ENCODE results near the gene ALG13.

DNA sequence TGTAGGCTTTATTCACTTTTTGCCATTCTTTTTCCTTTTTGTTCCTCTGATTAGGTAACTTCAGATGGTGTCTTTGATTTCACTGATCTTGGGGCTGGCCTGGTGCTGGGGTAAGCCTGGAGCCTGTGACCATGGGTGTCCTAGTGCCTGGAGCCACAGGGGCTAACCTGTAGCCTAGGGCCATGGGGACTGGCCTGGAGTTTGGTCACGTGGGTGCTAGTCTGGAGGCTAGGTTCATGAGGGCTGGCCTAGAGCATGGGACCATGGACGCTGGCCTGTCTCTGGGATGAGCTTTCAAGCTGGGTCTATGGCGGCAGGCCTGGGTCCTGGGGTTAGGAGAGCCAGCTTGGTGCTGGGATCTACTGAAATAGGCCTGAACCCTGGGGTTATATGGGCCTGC is 32.2 kb upstream of the ALG13 start:
- TF ChIP-seq POLR2AphosphoS5 (IDR thresholded peaks at IDR 0.05; ENCODE audit: low read depth, low read length): no peak
- TF ChIP-seq, protein P1, sequence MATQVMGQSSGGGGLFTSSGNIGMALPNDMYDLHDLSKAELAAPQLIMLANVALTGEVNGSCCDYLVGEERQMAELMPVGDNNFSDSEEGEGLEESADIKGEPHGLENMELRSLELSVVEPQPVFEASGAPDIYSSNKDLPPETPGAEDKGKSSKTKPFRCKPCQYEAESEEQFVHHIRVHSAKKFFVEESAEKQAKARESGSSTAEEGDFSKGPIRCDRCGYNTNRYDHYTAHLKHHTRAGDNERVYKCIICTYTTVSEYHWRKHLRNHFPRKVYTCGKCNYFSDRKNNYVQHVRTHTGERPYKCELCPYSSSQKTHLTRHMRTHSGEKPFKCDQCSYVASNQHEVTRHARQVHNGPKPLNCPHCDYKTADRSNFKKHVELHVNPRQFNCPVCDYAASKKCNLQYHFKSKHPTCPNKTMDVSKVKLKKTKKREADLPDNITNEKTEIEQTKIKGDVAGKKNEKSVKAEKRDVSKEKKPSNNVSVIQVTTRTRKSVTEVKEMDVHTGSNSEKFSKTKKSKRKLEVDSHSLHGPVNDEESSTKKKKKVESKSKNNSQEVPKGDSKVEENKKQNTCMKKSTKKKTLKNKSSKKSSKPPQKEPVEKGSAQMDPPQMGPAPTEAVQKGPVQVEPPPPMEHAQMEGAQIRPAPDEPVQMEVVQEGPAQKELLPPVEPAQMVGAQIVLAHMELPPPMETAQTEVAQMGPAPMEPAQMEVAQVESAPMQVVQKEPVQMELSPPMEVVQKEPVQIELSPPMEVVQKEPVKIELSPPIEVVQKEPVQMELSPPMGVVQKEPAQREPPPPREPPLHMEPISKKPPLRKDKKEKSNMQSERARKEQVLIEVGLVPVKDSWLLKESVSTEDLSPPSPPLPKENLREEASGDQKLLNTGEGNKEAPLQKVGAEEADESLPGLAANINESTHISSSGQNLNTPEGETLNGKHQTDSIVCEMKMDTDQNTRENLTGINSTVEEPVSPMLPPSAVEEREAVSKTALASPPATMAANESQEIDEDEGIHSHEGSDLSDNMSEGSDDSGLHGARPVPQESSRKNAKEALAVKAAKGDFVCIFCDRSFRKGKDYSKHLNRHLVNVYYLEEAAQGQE (IDR thresholded peaks at IDR 0.05; ENCODE audit: insufficient read depth in 1 of 2, low read depth in 2 of 2, low read length in 2 of 2): no peak

All from PFSK-1 (cell line).